ENCODE measurements around the gene ZNF236. TPM values are rescaled to one million over a fixed set of nuclear protein-coding genes. Genes with fewer than 3 reads are reported as not detected.
"Not testable (repeated sequence)": the region's sequence is repeated elsewhere in the genome, so short reads cannot be mapped to it uniquely, and the experiment has no call there.

The ZNF236 gene
- total RNA-seq, 1 experiment from 2014 or later: 7.7 TPM

DNA sequence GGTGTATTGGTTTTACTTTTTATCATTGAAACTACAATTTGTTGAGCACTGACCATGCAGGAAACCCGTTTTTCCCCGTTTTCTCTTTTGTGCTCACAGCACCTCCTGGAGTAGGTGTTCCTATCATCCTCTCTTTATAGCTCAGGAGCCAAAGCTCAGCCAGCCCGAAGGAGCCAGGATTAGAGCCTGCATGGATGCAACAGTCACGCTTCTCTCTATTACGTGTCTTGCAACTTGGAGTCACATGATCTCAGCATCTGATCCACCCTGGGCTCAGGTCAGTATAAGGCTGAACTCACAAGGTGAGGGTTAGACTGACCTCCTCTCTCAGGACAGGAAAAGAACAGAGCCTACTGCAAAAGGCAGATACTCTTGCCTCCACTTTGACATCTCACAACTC is 159.7 kb downstream of the ZNF236 start:
- Histone ChIP-seq H3K27ac (no peak overlapping the region), H3K9me3 (replicated peaks) (no peaks in the 10 kb centered on the region), H3K36me3 (no peaks in the 10 kb centered on the region), H3K4me1 (no peaks in the 10 kb centered on the region), H3K4me3 (no peak overlapping the region), H3K27me3 (no peaks in the 10 kb centered on the region)
- no peak for DNase-seq

- Histone ChIP-seq H3K27ac (no peak overlapping the region), H3K4me3 (no peak overlapping the region), H3K27me3 (no peaks in the 10 kb centered on the region), H3K4me1 (no peaks in the 10 kb centered on the region), H3K9me3 (replicated peaks) (no peaks in the 10 kb centered on the region), H3K36me3 (no peaks in the 10 kb centered on the region)
- peak; percentile 58 to 71 for DNase-seq
Measured at GRCh38 chr18:76982841-76983583, 160.7 kb downstream of the ZNF236 start.

- Histone ChIP-seq H3K9me3 (replicated peaks) (no peaks in the 10 kb centered on the region), H3K4me1 (no peaks in the 10 kb centered on the region), H3K27me3 (no peaks in the 10 kb centered on the region), H3K36me3 (no peaks in the 10 kb centered on the region), H3K27ac (no peak overlapping the region), H3K4me3 (no peak overlapping the region)
- DNase-seq: no peak
Measured at GRCh38 chr18:76983613-76984051, 161.3 kb downstream of the ZNF236 start.

- no peaks in the 10 kb centered on the region for H3K36me3 ChIP-seq
- H3K27me3 ChIP-seq: no peaks in the 10 kb centered on the region
- H3K4me3 ChIP-seq: no peak overlapping the region
- no peak for DNase-seq
- H3K4me1 ChIP-seq: no peaks in the 10 kb centered on the region
- H3K27ac ChIP-seq: no peak overlapping the region
- H3K9me3 ChIP-seq (replicated peaks): no peaks in the 10 kb centered on the region
Measured at GRCh38 chr18:76984193-76985155, 162.1 kb downstream of the ZNF236 start.

- no peaks in the 10 kb centered on the region for H3K36me3 ChIP-seq
- H3K4me1 ChIP-seq: no peaks in the 10 kb centered on the region
- H3K9me3 ChIP-seq (replicated peaks): no peaks in the 10 kb centered on the region
- H3K27me3 ChIP-seq: no peaks in the 10 kb centered on the region
- no peak for DNase-seq
- no peak overlapping the region for H3K4me3 ChIP-seq
- H3K27ac ChIP-seq: no peak overlapping the region
Measured at GRCh38 chr18:76985156-76985950, 163.0 kb downstream of the ZNF236 start.

GRCh38 chr18:76985951-76986236 is 163.5 kb downstream of the ZNF236 start:
- H3K4me1 ChIP-seq: no peaks in the 10 kb centered on the region
- H3K4me3 ChIP-seq: no peak overlapping the region
- H3K9me3 ChIP-seq (replicated peaks): no peaks in the 10 kb centered on the region
- H3K36me3 ChIP-seq: no peaks in the 10 kb centered on the region
- H3K27me3 ChIP-seq: no peaks in the 10 kb centered on the region
- no peak for DNase-seq
- no peak overlapping the region for H3K27ac ChIP-seq

GRCh38 chr18:76986406-76986805 is 164.0 kb downstream of the ZNF236 start:
- DNase-seq: no peak
- Histone ChIP-seq H3K36me3 (no peaks in the 10 kb centered on the region), H3K4me1 (no peaks in the 10 kb centered on the region), H3K4me3 (no peak overlapping the region), H3K27ac (no peak overlapping the region), H3K9me3 (replicated peaks) (no peaks in the 10 kb centered on the region), H3K27me3 (no peaks in the 10 kb centered on the region)

- H3K36me3 ChIP-seq: no peaks in the 10 kb centered on the region
- H3K27me3 ChIP-seq: no peaks in the 10 kb centered on the region
- H3K9me3 ChIP-seq (replicated peaks): no peaks in the 10 kb centered on the region
- no peak for DNase-seq
- no peak overlapping the region for H3K4me3 ChIP-seq
- no peak overlapping the region for H3K27ac ChIP-seq
- H3K4me1 ChIP-seq: no peaks in the 10 kb centered on the region
Measured at GRCh38 chr18:76988031-76988826, 165.9 kb downstream of the ZNF236 start.

- H3K27ac ChIP-seq: no peak overlapping the region
- H3K9me3 ChIP-seq (replicated peaks): no peaks in the 10 kb centered on the region
- H3K4me1 ChIP-seq: no peaks in the 10 kb centered on the region
- H3K4me3 ChIP-seq: no peak overlapping the region
- H3K36me3 ChIP-seq: no peaks in the 10 kb centered on the region
- no peak for DNase-seq
- H3K27me3 ChIP-seq: no peaks in the 10 kb centered on the region
Measured at GRCh38 chr18:76988827-76989646, 166.7 kb downstream of the ZNF236 start.

GRCh38 chr18:76989647-76990190 is 167.4 kb downstream of the ZNF236 start:
- no peaks in the 10 kb centered on the region for H3K9me3 ChIP-seq (replicated peaks)
- H3K27ac ChIP-seq: no peak overlapping the region
- no peaks in the 10 kb centered on the region for H3K4me1 ChIP-seq
- no peaks in the 10 kb centered on the region for H3K27me3 ChIP-seq
- H3K36me3 ChIP-seq: no peaks in the 10 kb centered on the region
- H3K4me3 ChIP-seq: no peak overlapping the region
- DNase-seq: no peak

DNA sequence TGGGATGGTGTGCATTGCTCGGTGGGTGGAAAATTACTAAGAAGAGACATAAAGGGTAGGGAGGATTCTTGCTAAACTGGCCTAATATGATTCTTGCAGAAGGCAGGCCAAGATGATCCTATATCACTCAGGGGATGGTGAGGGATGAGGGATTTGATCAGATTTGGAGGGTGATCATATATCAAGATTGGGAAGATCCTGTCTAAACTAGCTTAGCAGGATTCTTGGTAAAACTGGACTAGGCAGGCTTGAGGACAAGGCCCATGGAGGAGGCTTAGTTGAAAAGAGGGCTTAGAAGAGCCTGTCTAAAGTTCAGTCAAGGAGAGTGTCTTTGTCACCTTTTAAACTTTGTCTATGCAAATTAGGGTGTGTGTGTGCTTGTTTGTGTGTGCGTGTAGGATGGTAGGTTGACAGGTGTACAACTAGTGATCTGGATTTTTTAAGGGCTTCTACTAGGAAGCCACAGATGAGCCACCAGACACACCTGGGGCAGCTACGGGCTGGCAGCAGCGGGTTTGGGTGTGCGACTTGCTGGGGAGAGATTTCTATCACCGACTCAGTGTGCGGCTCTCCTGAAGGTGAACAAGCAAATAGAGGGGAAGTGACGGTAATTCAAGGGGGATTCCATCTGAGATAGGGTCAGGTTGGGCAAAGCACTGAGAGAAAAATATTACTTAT is 168.1 kb downstream of the ZNF236 start:
- not testable (repeated sequence) for H3K9me3 ChIP-seq (replicated peaks); DNase-seq; H3K27ac ChIP-seq; H3K4me3 ChIP-seq; H3K36me3 ChIP-seq; H3K4me1 ChIP-seq; H3K27me3 ChIP-seq

DNA sequence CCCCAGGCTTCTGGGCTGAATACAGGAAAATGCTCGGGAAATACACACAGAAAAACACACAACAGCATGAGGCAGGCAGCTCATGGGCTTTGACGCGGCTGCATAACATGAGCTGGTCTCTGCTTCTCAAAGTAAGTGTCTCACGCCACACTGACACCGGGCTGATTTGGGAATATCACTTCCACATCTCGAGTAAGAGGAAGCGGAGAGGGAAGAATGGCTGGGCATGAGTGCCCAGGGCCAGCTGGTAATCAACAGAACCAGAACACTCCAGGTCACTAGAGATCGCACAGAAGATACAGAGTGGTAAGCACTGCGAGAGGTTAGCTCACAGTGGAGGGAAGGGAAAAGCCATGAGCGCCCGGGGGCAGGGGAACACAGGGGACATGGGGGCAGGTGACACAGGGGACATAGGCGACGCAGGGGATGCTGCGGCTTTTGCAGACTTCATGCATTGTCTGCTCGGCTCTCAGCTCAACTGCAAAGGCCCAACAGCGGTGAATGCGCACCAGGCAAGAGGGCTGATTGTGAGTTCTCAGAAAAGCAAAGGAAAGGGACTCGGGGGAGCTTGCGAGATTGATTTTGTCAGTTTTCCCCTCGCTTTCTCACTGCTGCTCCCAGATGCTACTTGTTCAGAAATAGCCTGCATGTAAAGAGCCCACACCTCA is 168.8 kb downstream of the ZNF236 start:
- H3K4me1 ChIP-seq: no peaks in the 10 kb centered on the region
- no peaks in the 10 kb centered on the region for H3K36me3 ChIP-seq
- no peak overlapping the region for H3K4me3 ChIP-seq
- H3K27ac ChIP-seq: no peak overlapping the region
- no peak for DNase-seq
- no peaks in the 10 kb centered on the region for H3K9me3 ChIP-seq (replicated peaks)
- H3K27me3 ChIP-seq: no peaks in the 10 kb centered on the region

Data from SJCRH30 (cell line).